HepG2 (cell line): Measurements from ENCODE around the gene MFAP3L.

Experiments used
- CREB1 ChIP-seq, 2 experiments: fragments of 450-650 bp in 1 of 2; IDR thresholded peaks; 2 replicates each; pipeline ENCODE4 v1.6.1; 2016 to 2017; ENCODE audit warnings: control low read depth in 1 of 2, mild to moderate bottlenecking in 1 of 2, missing compliant biosample characterization in 1 of 2, missing genetic modification characterization in 1 of 2
- ZBTB26 ChIP-seq: IDR thresholded peaks from 2 replicates; pipeline ENCODE4 v1.6.1; 2016; ENCODE audit warnings: missing compliant biosample characterization, missing genetic modification reagents, borderline replicate concordance

- TF ChIP-seq ZBTB26 (CRISPR knock-in tag) (no peak), CREB1 (IDR thresholded peaks at IDR 0.05) (no peak), CREB1 (CRISPR knock-in tag; IDR thresholded peaks at IDR 0.05) (no peak)
These were observed 68.4 kb downstream of the MFAP3L start for GRCh38 chr4:169957785-169958184.
